CD4-positive, alpha-beta T cell (primary cell): ENCODE results near the gene SDC4. TPM values are rescaled to one million over a fixed set of nuclear protein-coding genes. Genes with fewer than 3 reads are reported as not detected.
A peak's percentile ranks its signal among the peaks of the same experiment; 100 is the strongest.

ENCODE experiments used
- ATAC-seq: fragments of 200-7000 bp; cut with Tn5 transposase; one replicate; pipeline ENCODE4 v1.10.0; 2022; ENCODE audit warnings: mild to moderate bottlenecking; ENCODE audit not compliant: poor library complexity
- CTCF ChIA-PET: fragments of 350-600 bp; sonication (Branson Sonifier 250); formaldehyde crosslinking; loops from one replicate; lab custom pipeline; 2021; ENCODE audit warnings: antibody characterized with exemption, inconsistent platforms; lab: Charles Lee
- POLR2A ChIA-PET: fragments of 350-600 bp; sonication (Branson Sonifier 250); formaldehyde crosslinking; loops from one replicate; lab custom pipeline; 2021; ENCODE audit warnings: antibody characterized with exemption, inconsistent platforms; lab: Charles Lee
- DNase-seq, 14 experiments: peaks; one replicate each; pipeline ENCODE4 v3.0.0-alpha.2; 2013 to 2020; ENCODE audit warnings: mixed read lengths in 2 of 14
- H3K27ac ChIP-seq, 2 donors: one replicate each; pipeline versions ENCODE4 v1.5.1 to v1.7.0; 2013; ENCODE audit warnings: low read length in 2 of 2, low read depth in 1 of 2, mild to moderate bottlenecking in 1 of 2
- H3K27me3 ChIP-seq, 2 experiments: 1 replicate in 1 of 2; 2 replicates in 1 of 2; pipeline versions ENCODE4 v1.6.1 to v1.7.0; 2013; ENCODE audit warnings: low read length in 2 of 2, control low read depth in 1 of 2, mild to moderate bottlenecking in 1 of 2, moderate library complexity in 1 of 2; ENCODE audit not compliant: insufficient read depth in 2 of 2, control insufficient read depth in 1 of 2
- H3K36me3 ChIP-seq: one replicate; pipeline ENCODE4 v1.6.1; 2013; ENCODE audit warnings: low read length, control low read depth; ENCODE audit not compliant: insufficient read depth
- H3K4me1 ChIP-seq: one replicate; pipeline ENCODE4 v1.6.1; 2013; ENCODE audit warnings: low read length, control low read depth; ENCODE audit not compliant: insufficient read depth
- H3K4me3 ChIP-seq: one replicate; pipeline ENCODE4 v1.5.1; 2013; ENCODE audit warnings: mild to moderate bottlenecking, low read length, moderate library complexity
- H3K9me3 ChIP-seq, 2 experiments: 1 replicate in 1 of 2; 2 replicates in 1 of 2; pipeline versions ENCODE4 v1.6.1 to v1.7.0; 2013; ENCODE audit warnings: low read length in 2 of 2, mild to moderate bottlenecking in 2 of 2, control low read depth in 1 of 2, moderate library complexity in 1 of 2; ENCODE audit not compliant: control insufficient read depth in 1 of 2, insufficient read depth in 1 of 2
- H3K27ac Mint-ChIP-seq: one replicate; pipeline ENCODE4 v1.8.0; 2020; ENCODE audit warnings: mixed read lengths
- H3K27me3 Mint-ChIP-seq: one replicate; pipeline ENCODE4 v1.8.0; 2021; ENCODE audit warnings: mixed read lengths
- H3K36me3 Mint-ChIP-seq: one replicate; pipeline ENCODE4 v1.8.0; 2021; ENCODE audit warnings: low read depth, mixed read lengths
- H3K4me1 Mint-ChIP-seq: one replicate; pipeline ENCODE4 v1.8.0; 2021; ENCODE audit warnings: low read depth, mixed read lengths
- H3K4me3 Mint-ChIP-seq: one replicate; pipeline ENCODE4 v1.8.0; 2020; ENCODE audit warnings: mild to moderate bottlenecking, mixed read lengths
- H3K9me3 Mint-ChIP-seq: one replicate; pipeline ENCODE4 v1.8.0; 2020; ENCODE audit warnings: mixed read lengths
- intact Hi-C, 2 experiments: fragments of 100-400 bp; cut with DNase I in 1 of 2; cut with micrococcal nuclease in 1 of 2; formaldehyde crosslinking; loops; one replicate each; pipeline versions ENCODE4 v1.15.1 to v1.9.0; 2023 to 2025; cut with DNase I, micrococcal nuclease
- total RNA-seq, 174 experiments: library from RNA in 2 of 174; stranded (reverse) in 2 of 174; gene quantifications; one replicate each; pipeline ENCODE4 v1.2.3 and lab custom pipeline; 2021 to 2026
- TF ChIP-seq, protein P1 (sequence below): fragments of 200-600 bp; IDR thresholded peaks from one replicate; pipeline ENCODE4 v1.8.0; 2022; ENCODE audit warnings: antibody characterized with exemption, mild to moderate bottlenecking

Gene SDC4
- total RNA-seq, 2 experiments from 2014 or later, result 1.0 to 1.1 TPM

DNA sequence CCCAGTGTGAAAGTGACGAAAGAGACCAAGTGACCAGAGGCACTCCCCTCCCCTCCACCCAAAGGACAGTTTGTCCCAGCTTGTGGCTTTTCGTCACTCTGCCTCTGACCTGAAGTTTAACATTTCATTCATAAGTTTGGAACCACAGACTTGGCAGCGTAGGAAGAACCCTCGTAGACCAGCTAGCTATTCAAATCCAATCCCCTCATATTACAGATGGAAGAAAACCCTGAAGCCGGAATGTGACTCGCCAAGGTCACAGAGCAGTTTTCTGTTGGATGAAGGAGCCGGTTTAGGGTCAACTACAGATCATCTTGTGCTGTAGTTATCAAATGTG is 10.8 kb upstream of the SDC4 start:
- Mint-ChIP-seq H3K9me3 (no peaks in the 10 kb centered on the region), H3K4me3 (no peak overlapping the region), H3K4me1 (peaks cover 17% of the 10 kb centered on the region), H3K36me3 (peaks cover 6% of the 10 kb centered on the region), H3K27ac (no peak overlapping the region), H3K27me3 (no peaks in the 10 kb centered on the region)
- DNase-seq, result no peak
- H3K27ac ChIP-seq, result no peak overlapping the region
- no peaks in the 10 kb centered on the region for H3K36me3 ChIP-seq
- no peaks in the 10 kb centered on the region for H3K9me3 ChIP-seq
- H3K27me3 ChIP-seq, result no peaks in the 10 kb centered on the region
- intact Hi-C loops, result no loop called here
- ATAC-seq, result no peak
- no peak overlapping the region for H3K4me3 ChIP-seq
- POLR2A ChIA-PET, result no interaction called here
- CTCF ChIA-PET, result interaction anchor here (1.4 to 5.7 kb wide), 2 partner anchors 15 to 78 kb away, joined by 5 to 116 read pairs; no protein-coding TSS in a partner anchor
- TF ChIP-seq, protein P1, sequence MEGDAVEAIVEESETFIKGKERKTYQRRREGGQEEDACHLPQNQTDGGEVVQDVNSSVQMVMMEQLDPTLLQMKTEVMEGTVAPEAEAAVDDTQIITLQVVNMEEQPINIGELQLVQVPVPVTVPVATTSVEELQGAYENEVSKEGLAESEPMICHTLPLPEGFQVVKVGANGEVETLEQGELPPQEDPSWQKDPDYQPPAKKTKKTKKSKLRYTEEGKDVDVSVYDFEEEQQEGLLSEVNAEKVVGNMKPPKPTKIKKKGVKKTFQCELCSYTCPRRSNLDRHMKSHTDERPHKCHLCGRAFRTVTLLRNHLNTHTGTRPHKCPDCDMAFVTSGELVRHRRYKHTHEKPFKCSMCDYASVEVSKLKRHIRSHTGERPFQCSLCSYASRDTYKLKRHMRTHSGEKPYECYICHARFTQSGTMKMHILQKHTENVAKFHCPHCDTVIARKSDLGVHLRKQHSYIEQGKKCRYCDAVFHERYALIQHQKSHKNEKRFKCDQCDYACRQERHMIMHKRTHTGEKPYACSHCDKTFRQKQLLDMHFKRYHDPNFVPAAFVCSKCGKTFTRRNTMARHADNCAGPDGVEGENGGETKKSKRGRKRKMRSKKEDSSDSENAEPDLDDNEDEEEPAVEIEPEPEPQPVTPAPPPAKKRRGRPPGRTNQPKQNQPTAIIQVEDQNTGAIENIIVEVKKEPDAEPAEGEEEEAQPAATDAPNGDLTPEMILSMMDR, result no peak
- peaks cover 37% of the 10 kb centered on the region for H3K4me1 ChIP-seq

GRCh38 chr20:45358282-45359068 is 10.3 kb upstream of the SDC4 start:
- Mint-ChIP-seq H3K27ac (no peak overlapping the region), H3K4me3 (no peak overlapping the region), H3K9me3 (no peaks in the 10 kb centered on the region), H3K27me3 (no peaks in the 10 kb centered on the region), H3K36me3 (no peaks in the 10 kb centered on the region), H3K4me1 (peaks cover 11% of the 10 kb centered on the region)
- Histone ChIP-seq H3K4me1 (peaks cover 31% of the 10 kb centered on the region), H3K4me3 (no peak overlapping the region), H3K36me3 (no peaks in the 10 kb centered on the region), H3K27me3 (no peaks in the 10 kb centered on the region), H3K27ac (no peak overlapping the region), H3K9me3 (no peaks in the 10 kb centered on the region)
- intact Hi-C loops, result no loop called here
- DNase-seq (peak in 2 of 14 experiments; percentile 35 to 41), ATAC-seq (no peak)
- POLR2A ChIA-PET, result no interaction called here
- CTCF ChIA-PET, result interaction anchor here (1.3 to 5.7 kb wide), 4 partner anchors 15 to 78 kb away, joined by 4 to 116 read pairs (median 6); no protein-coding TSS in a partner anchor
- TF ChIP-seq, protein P1, result no peak

GRCh38 chr20:45355209-45356084 is 7.2 kb upstream of the SDC4 start:
- no peaks in the 10 kb centered on the region for H3K36me3 Mint-ChIP-seq
- CTCF ChIA-PET, result interaction anchor here (1.3 to 1.4 kb wide), 2 partner anchors 18 to 61 kb away, joined by 3 read pairs; partner anchors contain the start of gene PIGT

More at GRCh38 chr20:45355209-45356084, 7.2 kb upstream of the SDC4 start:
- H3K9me3 ChIP-seq, result no peaks in the 10 kb centered on the region
- H3K27me3 ChIP-seq, result no peaks in the 10 kb centered on the region
- no peak overlapping the region for H3K27ac ChIP-seq
- intact Hi-C loops, result no loop called here
- Mint-ChIP-seq H3K9me3 (no peaks in the 10 kb centered on the region), H3K4me1 (peaks cover 5% of the 10 kb centered on the region), H3K27ac (no peak overlapping the region), H3K4me3 (no peak overlapping the region), H3K27me3 (no peaks in the 10 kb centered on the region)
- TF ChIP-seq, protein P1, result no peak
- POLR2A ChIA-PET, result interaction anchor here (0.6 to 1.2 kb wide), 3 partner anchors 8 to 524 kb away, joined by 3 read pairs; partner anchors contain the start of gene SYS1
- H3K4me3 ChIP-seq, result no peak overlapping the region
- peaks cover 23% of the 10 kb centered on the region for H3K4me1 ChIP-seq
- DNase-seq (peak in 1 of 14 experiments; percentile 24), ATAC-seq (no peak)
- no peaks in the 10 kb centered on the region for H3K36me3 ChIP-seq
